PFSK-1 (cell line): ENCODE results near the gene KIAA1755.

Experiments used
- FOXP2 ChIP-seq: optimal IDR thresholded peaks from 2 replicates; pipeline ENCODE3; 2011; ENCODE audit warnings: borderline replicate concordance, control low read depth, inconsistent platforms; ENCODE audit not compliant: insufficient read depth; ENCODE audit errors: extremely low read length, extremely low read depth
- POLR2AphosphoS5 ChIP-seq: IDR thresholded peaks from 2 replicates; pipeline ENCODE4 v1.6.1; 2012; ENCODE audit warnings: low read depth, mild to moderate bottlenecking, control low read depth, low read length, moderate library complexity
- SIN3A ChIP-seq: IDR thresholded peaks from 2 replicates; pipeline ENCODE4 v1.6.1; 2012; ENCODE audit warnings: mild to moderate bottlenecking, low read length, moderate library complexity, borderline replicate concordance; ENCODE audit not compliant: insufficient read depth
- TAF1 ChIP-seq: IDR thresholded peaks from 2 replicates; pipeline ENCODE4 v1.6.1; 2012; ENCODE audit warnings: low read length, control low read depth, borderline replicate concordance; ENCODE audit not compliant: insufficient read depth
- TF ChIP-seq, protein P1 (sequence below), 2 experiments: IDR thresholded peaks; 2 replicates each; pipeline versions ENCODE4 v1.6.1 to v1.8.0; 2011 to 2012; ENCODE audit warnings: low read depth in 2 of 2, low read length in 2 of 2, control low read depth in 1 of 2, inconsistent platforms in 1 of 2, mild to moderate bottlenecking in 1 of 2, moderate library complexity in 1 of 2; ENCODE audit not compliant: insufficient read depth in 1 of 2

KIAA1755 gene

GRCh38 chr20:38267901-38268514, 7.5 kb upstream of the KIAA1755 start:
- TF ChIP-seq POLR2AphosphoS5 (no peak), FOXP2 (no peak)

GRCh38 chr20:38267296-38267695, 6.8 kb upstream of the KIAA1755 start:
- TF ChIP-seq SIN3A (no peak), TAF1 (no peak), POLR2AphosphoS5 (no peak), FOXP2 (no peak)
- TF ChIP-seq, protein P1, sequence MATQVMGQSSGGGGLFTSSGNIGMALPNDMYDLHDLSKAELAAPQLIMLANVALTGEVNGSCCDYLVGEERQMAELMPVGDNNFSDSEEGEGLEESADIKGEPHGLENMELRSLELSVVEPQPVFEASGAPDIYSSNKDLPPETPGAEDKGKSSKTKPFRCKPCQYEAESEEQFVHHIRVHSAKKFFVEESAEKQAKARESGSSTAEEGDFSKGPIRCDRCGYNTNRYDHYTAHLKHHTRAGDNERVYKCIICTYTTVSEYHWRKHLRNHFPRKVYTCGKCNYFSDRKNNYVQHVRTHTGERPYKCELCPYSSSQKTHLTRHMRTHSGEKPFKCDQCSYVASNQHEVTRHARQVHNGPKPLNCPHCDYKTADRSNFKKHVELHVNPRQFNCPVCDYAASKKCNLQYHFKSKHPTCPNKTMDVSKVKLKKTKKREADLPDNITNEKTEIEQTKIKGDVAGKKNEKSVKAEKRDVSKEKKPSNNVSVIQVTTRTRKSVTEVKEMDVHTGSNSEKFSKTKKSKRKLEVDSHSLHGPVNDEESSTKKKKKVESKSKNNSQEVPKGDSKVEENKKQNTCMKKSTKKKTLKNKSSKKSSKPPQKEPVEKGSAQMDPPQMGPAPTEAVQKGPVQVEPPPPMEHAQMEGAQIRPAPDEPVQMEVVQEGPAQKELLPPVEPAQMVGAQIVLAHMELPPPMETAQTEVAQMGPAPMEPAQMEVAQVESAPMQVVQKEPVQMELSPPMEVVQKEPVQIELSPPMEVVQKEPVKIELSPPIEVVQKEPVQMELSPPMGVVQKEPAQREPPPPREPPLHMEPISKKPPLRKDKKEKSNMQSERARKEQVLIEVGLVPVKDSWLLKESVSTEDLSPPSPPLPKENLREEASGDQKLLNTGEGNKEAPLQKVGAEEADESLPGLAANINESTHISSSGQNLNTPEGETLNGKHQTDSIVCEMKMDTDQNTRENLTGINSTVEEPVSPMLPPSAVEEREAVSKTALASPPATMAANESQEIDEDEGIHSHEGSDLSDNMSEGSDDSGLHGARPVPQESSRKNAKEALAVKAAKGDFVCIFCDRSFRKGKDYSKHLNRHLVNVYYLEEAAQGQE (IDR thresholded peaks at IDR 0.05; ENCODE audit: insufficient read depth in 1 of 2, low read depth in 2 of 2, low read length in 2 of 2), result no peak

- TF ChIP-seq FOXP2 (no peak), TAF1 (no peak)
These were observed 5.9 kb upstream of the KIAA1755 start for GRCh38 chr20:38266426-38266825.

- TF ChIP-seq FOXP2, result no peak
- TF ChIP-seq POLR2AphosphoS5, result no peak
- no peak for TF ChIP-seq TAF1
- TF ChIP-seq SIN3A, result no peak
- TF ChIP-seq, protein P1 (IDR thresholded peaks at IDR 0.05; ENCODE audit: insufficient read depth in 1 of 2, low read depth in 2 of 2, low read length in 2 of 2), result no peak
These were observed 2.4 kb upstream of the KIAA1755 start for GRCh38 chr20:38262931-38263330.

- TF ChIP-seq TAF1 (no peak), SIN3A (no peak), POLR2AphosphoS5 (no peak), FOXP2 (no peak)
- TF ChIP-seq, protein P1 (IDR thresholded peaks at IDR 0.05; ENCODE audit: insufficient read depth in 1 of 2, low read depth in 2 of 2, low read length in 2 of 2), result no peak
These were observed 487 bp upstream of the KIAA1755 start for GRCh38 chr20:38261054-38261390.

- TF ChIP-seq FOXP2, result no peak
- no peak for TF ChIP-seq SIN3A
- TF ChIP-seq POLR2AphosphoS5, result no peak
- TF ChIP-seq, protein P1 (IDR thresholded peaks at IDR 0.05; ENCODE audit: insufficient read depth in 1 of 2, low read depth in 2 of 2, low read length in 2 of 2), result no peak
- TF ChIP-seq TAF1, result no peak
These were observed 534 bp downstream of the KIAA1755 start for GRCh38 chr20:38260025-38260377.
